Stimulated activated CD4-positive, alpha-beta T cell treated with anti-CD3 and anti-CD28 coated beads, Interleukin-12 subunit alpha, Interleukin-12 subunit beta, amount 100 ng/mL, for 24 hours (primary cell): ENCODE data around the gene EDAR.

Source experiments
- DNase-seq, 2 experiments: peaks; one replicate each; pipeline ENCODE4 v3.0.0-alpha.2; 2020; ENCODE audit warnings: low read depth in 2 of 2

The EDAR gene

DNA sequence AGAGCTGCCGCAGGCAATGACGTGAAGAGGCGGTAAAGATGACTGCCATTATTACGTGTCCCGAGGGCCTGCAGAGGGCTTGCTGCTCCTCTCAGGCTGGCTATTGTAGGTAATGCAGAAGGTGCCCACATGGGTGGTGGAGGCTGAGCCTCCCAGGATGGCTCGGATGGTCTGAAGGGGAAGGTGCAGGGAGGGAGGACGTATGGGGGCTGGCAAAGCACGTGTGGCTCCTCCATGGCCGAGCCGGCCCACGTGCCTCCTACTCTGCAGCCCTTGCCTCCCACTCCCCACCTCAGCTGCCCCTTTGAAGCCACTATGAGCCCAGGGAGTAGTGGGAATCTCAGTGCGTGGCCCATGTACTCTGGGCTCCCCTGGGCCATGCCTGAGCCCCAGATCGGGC, 48.9 kb downstream of the EDAR start:
- no peak for DNase-seq

DNA sequence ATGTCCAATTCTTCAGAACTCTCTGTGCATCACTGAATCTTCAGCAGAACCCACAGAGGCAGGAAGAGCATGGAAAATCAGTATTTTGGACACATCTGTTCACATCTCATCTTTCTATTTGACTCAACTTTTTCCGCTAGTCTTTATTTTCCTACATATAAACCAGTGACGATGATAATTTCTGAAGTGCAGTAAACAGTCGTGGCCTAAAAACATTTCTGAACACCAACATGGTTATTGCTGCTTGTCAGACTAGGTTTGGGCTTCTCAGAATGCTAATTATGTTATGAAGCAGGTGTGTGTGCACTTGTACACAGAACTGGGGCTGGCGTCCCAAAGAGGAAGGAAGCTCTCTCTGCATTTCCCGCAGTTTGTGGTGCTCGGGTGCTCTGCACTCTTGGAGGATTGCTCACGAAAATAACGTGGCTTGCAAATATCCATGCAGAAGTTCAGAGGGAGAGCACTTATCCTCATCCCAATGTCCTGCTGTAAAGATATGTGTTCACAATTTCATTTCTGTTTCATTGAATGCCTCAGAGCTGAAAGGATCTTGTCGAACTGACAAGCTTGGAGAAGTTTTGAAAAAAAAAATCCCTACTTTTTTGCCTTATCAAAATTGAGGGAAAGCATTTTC, 50.8 kb downstream of the EDAR start:
- DNase-seq: no peak

DNA sequence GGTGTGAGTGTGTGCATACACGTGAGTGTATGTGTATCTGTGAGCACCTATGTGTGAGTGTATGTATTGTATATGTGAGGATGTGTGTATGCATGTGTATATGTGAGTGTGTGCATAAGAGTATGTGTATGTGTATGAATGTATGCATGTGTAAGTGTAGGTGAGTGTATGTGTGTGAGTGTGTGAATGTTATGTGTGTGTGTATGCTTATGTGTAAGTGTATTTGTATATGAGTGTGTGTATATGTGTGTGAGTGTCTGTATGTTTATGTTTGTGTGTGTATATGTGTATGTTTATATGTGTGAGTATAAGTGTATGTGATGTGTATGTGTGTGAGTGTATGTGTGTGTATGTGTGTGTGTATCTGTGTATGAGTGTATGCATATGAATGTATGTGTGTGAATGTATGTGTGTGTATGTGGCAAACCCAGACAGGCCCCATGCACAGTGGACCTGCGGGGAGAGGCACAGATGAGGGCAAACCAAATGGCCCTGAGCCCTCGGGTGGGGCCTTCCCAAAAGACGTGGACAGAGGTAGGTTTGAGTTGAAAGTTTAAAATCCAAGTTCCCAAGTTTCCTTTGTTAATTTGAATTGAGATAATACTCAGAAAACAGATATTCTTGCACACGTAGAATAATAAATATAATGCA, 51.5 kb downstream of the EDAR start:
- DNase-seq: no peak

DNA sequence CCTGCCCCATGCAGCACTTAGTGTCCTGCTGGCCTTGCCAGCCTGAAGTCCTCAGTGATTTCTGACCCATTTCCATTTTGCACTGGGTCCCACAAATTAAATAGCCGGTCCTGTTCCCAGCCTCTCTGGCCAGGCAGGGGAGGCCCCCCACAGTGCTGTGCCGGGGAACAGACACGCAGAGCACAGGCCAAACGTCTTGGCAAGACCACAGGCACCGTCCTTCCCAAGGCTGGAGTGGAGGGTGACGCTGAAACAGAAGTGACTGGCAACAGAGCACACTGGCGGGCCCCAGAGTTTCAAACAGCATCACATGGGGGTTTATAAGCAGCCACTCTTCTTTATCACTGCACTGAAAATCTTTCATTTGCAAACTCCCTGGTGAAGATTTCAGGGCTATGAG, 52.2 kb downstream of the EDAR start:
- no peak for DNase-seq

DNA sequence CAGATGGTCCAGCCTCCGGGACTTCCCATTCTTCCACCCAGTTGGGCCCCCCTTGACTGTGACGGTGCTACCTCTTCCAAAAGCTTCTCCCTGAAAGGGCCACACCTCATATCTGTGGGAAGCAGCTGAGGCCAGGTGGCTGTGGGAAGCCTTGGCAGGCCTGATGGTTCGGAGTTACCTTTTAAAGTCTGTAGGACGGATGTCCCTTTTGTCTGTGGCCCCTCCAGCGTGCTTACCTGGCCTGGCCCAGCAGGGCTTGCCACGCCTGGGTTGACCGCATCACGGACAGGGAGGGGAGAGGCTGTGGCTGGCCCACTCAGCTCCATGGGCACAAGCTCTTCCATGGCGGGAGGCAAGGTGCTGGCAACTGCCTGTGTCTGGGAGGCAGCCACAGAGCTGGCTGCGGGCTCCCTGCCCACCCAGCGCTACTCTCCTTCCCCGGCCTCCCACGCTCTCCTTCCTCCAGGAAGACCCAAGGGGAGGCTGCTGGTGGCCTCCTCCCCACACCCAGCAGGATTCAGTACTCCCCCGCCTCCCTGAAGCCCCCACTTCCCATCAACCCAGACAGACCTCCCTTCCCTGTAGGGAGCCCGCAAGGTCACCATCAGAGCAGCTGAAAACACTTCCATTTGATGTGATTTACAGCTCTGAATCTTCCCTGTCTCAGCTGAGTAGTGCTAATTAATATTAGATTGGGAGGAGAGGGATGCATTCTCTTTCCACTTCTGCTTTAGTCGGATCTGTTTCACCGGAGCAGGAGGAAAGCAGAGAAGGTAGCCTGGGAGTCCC, 52.8 kb downstream of the EDAR start:
- DNase-seq: no peak

DNA sequence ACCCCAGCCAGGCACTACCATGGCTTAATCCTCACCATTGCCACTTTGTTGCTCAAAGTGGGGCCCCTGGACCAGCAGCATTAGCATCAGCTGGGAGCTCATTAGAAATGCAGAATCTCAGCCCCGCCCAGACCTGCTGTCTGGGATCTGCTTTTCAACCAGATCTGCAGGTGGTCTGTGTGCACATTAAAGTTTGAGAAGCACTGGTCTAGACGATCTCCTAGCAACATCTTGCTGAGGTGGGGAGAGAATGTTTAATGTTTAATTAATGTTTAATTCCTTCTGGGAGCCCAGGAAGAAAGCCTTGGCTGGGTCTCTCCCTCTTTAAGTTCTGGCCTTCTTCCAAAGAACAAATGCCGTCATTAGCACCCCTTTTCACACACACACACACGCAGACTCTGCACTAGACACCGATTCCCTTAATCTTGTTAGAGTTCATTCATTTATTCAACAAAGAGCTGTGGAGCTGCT, 53.7 kb downstream of the EDAR start:
- DNase-seq: no peak

DNA sequence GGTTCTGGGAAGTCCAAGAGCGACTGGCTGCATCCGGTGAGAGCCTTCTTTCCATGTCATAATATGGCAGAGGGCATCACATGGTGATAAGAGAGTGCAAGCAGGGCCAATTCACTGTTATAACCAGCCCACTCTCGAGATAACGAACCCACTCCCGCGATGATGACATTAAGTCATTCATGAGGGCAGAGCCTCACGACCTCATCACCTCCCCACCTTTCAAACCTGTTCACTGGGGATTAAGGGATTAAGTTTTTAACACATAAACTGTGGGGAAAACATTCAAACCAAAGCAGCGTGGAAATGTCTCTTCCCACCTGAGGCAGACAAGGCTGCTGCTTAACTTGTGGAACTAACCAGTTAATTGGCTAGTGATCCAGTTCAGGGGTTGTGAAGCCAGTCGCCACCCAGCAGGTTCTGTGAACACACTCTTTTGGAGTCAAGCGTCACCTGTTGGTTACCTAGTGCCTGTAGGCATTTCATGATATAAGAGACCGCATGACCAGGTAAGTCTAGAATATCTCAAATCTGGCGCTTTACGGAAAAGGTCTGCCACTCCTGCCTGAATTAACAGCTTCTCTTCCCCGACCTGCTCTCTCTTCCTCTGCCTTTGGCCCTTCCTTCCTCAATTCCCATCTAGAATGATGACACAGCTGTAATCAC, 54.3 kb downstream of the EDAR start:
- no peak for DNase-seq

DNA sequence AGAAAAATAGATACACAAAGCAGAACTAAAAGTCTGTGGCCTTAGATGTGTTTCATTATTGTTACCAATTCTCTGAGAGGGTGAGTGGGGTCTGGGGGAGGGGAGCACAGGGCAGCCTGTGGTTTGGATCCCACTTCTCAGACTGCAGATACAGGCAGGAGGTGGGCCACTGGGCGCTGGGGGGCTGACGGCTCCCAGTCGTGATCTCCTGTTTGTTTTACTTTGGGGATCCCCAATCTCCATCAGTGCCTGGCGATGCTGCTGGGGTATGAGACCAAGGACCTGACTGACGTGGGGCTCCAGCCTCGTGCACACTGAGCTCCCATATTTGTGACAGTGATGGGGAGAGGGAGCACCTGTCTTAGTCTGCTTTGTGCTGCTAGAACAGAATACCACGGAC, 54.9 kb downstream of the EDAR start:
- no peak for DNase-seq

DNA sequence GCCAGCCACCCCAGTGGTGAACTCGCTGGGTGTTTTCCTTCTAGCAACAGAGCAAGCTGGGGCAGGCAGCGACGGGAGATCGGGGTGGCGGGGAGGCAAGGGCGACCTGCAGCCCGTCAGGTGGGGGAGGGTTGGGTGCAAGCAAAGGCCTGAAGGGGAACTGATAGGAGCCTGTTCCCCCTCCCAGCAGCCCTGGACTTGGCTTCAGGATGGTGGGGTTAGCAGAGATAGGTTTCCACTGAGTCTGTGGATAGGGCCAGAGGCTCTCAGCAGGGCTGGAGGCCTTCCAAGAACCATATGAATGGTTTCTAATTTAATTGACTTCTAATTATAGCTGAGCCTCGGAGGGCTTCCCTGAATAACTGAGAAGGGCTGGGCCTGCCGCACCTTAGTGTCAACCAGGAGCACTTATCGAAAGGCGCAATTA, 55.3 kb downstream of the EDAR start:
- DNase-seq: no peak

DNA sequence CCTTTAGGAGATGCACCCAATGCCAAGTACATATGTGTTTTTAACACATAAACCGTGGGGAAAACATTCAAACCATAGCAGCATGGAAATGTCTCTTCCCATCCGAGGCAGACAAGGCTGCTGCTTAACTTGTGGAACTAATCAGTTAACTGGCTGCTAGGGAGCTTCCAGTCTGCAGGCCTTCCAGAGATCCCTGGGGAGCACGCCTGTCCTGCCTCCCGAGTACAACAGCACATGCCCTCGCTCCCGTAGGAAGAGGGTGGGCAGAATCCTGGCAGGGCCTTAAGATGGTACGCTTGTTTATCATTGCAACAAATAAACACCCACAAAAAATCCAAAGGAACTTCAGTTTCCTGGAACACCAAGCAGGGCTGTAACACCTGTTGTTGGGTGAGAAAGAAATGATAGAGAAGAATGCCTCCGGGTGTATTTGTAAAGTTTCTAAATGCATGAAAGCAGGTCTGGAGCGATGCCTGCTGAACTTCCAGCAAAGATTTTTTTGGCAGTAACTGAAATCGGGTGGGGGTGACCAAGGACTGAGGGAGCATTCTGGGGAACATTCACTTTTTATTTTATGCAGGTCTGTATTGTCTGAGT, 56.2 kb downstream of the EDAR start:
- DNase-seq: no peak

DNA sequence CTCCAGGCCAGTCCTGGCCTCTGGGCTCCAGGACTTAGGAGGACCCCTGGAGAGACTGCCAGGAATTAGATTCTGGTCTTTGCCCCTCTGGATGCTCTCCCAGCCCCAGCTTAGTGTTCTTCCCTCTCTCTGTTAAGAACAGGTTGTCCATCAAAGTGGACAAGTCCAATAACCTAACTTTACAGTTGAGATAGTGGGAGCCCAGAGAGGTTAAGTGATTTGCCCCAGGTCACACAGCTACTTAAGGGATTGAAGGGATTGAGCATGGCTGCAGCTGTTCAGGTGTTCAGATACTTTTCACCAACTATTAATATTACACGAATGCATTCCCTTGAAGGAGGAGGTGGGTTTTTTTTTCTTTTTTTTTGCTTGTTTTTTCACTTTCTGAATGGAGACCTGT, 57.6 kb downstream of the EDAR start:
- no peak for DNase-seq

DNA sequence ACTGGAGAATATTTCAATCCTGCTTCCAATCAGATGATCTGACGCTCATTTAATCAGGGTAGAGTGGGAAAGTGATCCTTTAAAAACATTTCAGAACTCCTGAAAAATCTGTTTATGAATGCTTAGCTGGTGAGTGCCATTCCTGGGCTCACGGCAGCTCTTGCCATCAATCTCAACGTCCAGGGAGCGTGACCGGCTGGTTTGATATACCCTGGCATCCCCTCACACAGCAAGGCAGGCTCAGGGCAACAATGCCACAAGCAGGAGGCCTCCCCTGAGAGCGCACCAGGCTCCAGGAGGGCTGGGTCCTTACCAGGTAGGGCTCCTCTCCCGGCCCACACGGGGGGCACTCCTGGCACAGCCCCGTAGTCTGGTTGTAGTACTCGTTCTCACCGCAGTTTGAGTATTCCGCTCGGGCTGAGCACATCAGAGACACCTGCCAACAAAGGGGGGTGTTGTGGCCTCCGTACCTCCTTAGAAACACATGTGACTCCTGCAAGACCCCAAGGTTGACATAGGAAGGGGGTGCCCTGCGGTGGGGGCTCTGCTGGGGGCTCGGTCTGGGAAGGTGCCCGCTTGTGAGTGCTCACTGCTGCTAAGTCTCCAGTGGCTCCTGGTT, 59.1 kb downstream of the EDAR start:
- no peak for DNase-seq

DNA sequence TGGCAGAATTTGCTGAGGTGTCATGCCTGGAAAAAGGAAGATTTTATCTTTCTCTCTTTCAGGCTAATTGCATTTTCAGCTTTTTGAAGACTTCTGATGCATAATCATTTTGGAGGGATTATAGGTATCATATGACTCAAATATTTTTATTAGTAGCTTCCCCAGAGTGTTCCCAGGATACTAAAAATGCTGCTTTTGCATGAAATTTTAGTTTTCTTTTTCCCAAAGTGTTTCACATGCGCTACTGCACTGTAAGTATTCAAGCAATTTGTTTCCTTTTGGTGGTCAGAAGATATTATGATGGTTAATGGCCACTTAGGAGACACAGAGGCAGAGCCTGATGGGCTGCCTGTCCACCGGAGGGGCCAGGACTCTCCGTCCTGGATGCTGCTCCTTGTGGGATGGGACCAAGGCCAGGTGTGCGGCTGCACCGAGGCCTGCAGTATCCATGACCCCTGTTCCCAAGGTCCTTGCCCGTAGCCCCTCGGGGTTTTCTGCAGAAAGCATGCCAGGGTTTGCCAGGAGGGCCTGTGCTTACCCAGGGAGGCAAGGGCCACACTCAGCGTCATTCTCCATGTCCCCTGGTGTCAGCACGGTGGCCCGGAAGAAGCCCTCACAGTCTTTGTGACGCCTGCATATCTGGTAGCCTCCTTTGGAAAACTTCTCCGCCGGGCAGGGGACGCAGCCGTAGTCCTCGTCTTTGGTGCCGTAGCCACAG, 60.2 kb downstream of the EDAR start:
- DNase-seq: no peak

DNA sequence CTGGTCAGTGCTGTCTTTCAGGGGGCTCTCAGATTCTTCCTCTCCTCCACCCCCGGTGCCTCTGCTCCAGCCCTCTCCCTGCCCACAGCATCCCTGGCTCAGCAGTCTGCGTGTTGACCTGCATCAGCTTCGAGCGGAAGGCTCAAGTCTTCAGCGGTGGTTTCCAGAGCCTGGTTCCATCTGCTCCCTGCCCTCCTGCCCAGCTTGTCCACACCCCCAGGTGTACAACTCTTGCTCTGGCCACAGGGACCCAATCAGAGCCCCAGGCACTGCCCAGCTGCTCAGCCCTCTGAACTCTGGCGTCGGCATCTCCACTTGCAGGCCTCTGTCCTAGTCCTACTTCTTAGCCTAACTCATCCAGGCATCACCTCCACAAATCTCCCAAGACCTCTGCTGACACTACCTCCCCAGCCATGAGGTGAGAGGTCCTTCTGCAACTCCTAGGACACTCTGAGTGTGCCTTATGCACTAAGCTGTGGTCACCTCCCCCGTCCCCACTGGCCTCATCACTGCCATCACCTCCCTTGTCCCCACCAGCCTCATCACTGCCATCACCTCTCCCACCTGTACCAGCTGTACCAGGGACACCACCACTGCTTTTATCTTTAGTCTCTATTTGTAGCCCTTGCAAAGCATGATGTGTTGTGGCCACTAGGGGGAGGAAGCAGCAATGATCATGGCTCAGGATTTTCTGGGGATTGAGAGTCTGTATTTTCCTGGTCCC, 60.9 kb downstream of the EDAR start:
- DNase-seq: peak in 1 of 2 experiments; percentile 11

DNA sequence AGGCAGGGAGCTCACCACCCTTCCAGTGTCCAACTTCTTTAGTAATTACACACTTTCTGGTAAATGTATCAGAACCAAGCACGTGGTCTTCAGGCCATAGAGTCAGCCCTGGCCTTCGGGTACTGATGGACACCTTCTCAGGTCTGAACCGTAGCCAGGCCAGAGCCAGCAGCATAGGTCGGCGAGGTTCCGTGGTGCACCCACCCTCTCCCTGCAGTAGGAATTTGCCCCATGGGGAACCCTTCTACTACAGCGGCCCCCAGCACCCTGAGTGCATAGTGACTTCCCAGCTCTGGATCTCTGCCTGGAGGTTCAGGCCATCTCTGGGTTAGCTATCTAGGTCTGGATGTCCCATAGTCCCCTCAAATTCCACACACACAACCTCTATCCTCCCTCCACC, 61.6 kb downstream of the EDAR start:
- no peak for DNase-seq

DNA sequence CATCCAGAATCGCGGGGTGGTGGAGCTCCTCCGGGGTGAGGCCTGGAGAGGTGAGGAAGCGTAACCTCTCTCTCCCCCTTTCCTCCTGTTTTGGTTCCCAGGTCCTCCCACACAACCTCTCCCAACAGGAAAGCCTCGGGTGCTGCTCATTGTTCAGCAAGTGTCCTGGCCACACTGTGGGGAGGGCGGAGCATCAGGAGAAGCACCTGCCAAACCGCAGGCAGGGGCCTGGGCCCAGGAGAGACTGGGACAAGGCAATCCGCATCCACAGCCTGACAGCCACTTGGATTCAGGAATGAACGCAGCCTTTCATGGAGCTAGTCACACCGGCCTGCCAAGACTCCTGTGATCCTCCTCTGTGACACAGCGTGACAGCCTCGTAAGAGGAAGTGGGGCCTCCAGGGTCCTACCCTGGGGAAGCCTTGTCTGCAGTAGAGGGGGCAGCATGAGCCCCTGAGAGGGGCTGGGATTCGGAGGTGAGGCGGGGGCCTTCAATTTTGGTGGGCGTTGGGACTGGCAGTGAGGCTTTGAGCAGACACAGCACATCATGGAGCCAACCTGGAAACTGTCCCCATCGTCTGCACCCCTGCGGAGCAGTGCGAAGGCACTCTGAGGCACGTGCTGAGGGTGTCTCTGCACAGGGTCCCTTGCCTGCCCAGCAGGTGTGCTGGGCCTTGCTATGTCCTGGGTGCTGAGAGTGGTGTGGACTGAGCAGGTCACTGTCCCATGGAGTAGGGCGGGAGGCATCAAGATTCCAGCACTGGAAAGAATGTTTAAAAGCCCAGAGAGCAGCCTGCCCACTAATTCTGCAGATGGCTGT, 62.2 kb downstream of the EDAR start:
- DNase-seq: no peak

DNA sequence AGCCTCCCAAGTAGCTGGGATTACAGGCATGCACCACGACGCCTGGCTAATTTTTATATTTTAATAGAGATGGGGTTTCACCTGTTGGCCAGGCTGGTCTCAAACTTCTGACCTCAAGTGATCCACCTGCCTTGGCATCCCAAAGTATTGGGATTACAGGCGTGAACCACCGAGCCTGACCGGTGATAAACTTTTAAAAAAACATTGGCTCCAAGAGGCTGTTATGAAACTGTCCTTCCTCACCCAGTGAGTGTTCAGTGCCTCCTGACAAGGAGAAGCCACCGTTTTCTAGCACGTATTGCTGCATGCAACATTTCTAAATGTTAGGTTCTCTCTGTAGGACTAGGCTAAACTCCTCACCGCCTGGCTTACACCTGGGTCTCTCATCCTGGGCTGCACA, 63.3 kb downstream of the EDAR start:
- no peak for DNase-seq

DNA sequence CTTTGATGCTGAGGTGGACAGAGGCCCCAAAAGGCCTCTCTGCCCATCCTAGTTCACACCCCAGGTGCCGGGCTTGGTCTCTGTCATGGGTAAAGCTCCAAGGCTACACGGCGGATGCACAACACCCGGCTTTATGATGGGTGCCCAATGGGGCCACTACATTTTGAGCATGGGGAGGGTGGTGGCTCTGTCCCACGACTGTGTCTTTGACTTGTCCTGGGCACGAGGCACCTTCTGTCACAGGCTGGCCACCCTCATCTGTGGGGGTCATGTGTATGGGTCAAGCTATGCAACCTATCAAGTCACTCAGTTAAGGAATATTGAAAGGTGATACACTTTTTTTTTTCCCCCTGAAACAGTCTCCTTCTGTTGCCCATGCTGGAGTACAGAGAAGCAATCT, 63.7 kb downstream of the EDAR start:
- no peak for DNase-seq

DNA sequence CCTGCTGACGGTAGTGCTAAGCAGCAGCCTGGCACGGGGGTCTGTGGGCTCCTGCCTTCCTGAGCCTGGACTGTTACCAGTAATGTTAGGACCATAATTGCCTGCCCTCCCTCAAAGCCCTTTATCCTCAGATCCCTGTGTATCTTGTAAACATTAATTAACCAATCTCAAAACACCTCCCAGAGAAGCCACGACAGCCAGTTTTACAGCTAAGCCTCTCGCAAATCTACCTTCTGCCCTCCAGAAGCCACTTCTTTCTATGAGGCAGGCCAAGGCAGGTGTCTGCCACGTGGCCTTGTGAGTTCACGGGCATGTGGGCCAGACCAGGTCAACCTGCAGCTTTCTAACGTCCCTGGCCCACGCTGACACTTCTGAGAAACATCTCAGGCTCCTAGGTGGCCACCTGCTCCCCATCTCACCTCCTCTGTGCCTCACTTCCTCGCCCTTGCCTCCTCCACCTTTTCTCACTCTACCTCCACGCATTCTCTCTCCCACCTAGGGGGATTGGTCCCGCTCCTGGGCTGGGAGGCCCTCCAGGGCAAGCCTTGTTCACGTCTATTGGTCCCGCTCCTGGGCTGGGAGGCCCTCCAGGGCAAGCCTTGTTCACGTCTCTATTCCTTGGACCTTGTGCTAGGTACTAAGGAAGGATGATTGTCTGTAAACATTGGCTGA, 64.3 kb downstream of the EDAR start:
- no peak for DNase-seq
